GM18517 (cell line): ENCODE results near the gene ANKRD18A.
"Not testable (repeated sequence)": the region's sequence is repeated elsewhere in the genome, so short reads cannot be mapped to it uniquely, and the experiment has no call there.

Experiments used
- ATAC-seq: cut with Tn5 transposase; IDR thresholded peaks from one replicate; pipeline ENCODE4 v1.9.1; 2021; ENCODE audit warnings: mild to moderate bottlenecking, moderate library complexity; ENCODE audit not compliant: unreplicated experiment

ANKRD18A gene

GRCh38 chr9:38629511-38629910, 9.1 kb upstream of the ANKRD18A start:
- ATAC-seq, result no peak

GRCh38 chr9:38626006-38626405, 5.6 kb upstream of the ANKRD18A start:
- ATAC-seq, result no peak

GRCh38 chr9:38622951-38623350, 2.6 kb upstream of the ANKRD18A start:
- ATAC-seq, result no peak

- no peak for ATAC-seq
These were observed 1.9 kb upstream of the ANKRD18A start for GRCh38 chr9:38622288-38622674.

- ATAC-seq, result peak; percentile 42
These were observed 1.3 kb upstream of the ANKRD18A start for GRCh38 chr9:38621434-38622287.

GRCh38 chr9:38619556-38620447, 594 bp downstream of the ANKRD18A start:
- no peak for ATAC-seq

GRCh38 chr9:38598029-38598745, 22.2 kb downstream of the ANKRD18A start:
- not testable (repeated sequence) for ATAC-seq

GRCh38 chr9:38595117-38595516, 25.3 kb downstream of the ANKRD18A start:
- ATAC-seq, result not testable (repeated sequence)

GRCh38 chr9:38591346-38592063, 28.9 kb downstream of the ANKRD18A start:
- not testable (repeated sequence) for ATAC-seq

- not testable (repeated sequence) for ATAC-seq
These were observed 36.6 kb downstream of the ANKRD18A start for GRCh38 chr9:38583765-38584164.

- ATAC-seq, result not testable (repeated sequence)
These were observed 40.3 kb downstream of the ANKRD18A start for GRCh38 chr9:38580112-38580511.

- not testable (repeated sequence) for ATAC-seq
These were observed 44.2 kb downstream of the ANKRD18A start for GRCh38 chr9:38576181-38576580.

GRCh38 chr9:38566048-38566447, 54.3 kb downstream of the ANKRD18A start:
- not testable (repeated sequence) for ATAC-seq

GRCh38 chr9:38565178-38565577, 55.2 kb downstream of the ANKRD18A start:
- ATAC-seq, result not testable (repeated sequence)

- not testable (repeated sequence) for ATAC-seq
These were observed 56.5 kb downstream of the ANKRD18A start for GRCh38 chr9:38563911-38564310.

GRCh38 chr9:38561134-38561533, 59.3 kb downstream of the ANKRD18A start:
- not testable (repeated sequence) for ATAC-seq

- not testable (repeated sequence) for ATAC-seq
These were observed 61.2 kb downstream of the ANKRD18A start for GRCh38 chr9:38559172-38559571.

GRCh38 chr9:38557746-38558145, 62.6 kb downstream of the ANKRD18A start:
- not testable (repeated sequence) for ATAC-seq

- not testable (repeated sequence) for ATAC-seq
These were observed 65.4 kb downstream of the ANKRD18A start for GRCh38 chr9:38554966-38555365.

GRCh38 chr9:38553019-38553418, 67.4 kb downstream of the ANKRD18A start:
- ATAC-seq, result not testable (repeated sequence)
